Neural cell (in vitro differentiated cells): ENCODE measurements around the gene LRRC45.

Experiments used
- CTCF ChIP-seq: fragments of 450-650 bp; IDR thresholded peaks from 2 replicates; pipeline ENCODE4 v1.5.1; 2014; ENCODE audit warnings: antibody characterized with exemption, mild to moderate bottlenecking, moderate library complexity; ENCODE audit not compliant: poor library complexity, severe bottlenecking
- EP300 ChIP-seq: fragments of 450-650 bp; conservative IDR thresholded peaks from 2 replicates; pipeline ENCODE4 v1.6.1; 2014; ENCODE audit warnings: antibody characterized with exemption, mild to moderate bottlenecking, moderate library complexity; ENCODE audit not compliant: poor library complexity, severe bottlenecking
- POLR2AphosphoS5 ChIP-seq: IDR thresholded peaks from 2 replicates; pipeline ENCODE4 v1.6.1; 2012
- RAD21 ChIP-seq: fragments of 450-650 bp; conservative IDR thresholded peaks from 2 replicates; pipeline ENCODE4 v1.6.1; 2014; ENCODE audit warnings: antibody characterized with exemption, mild to moderate bottlenecking, moderate library complexity
- TAF1 ChIP-seq: IDR thresholded peaks from 2 replicates; pipeline ENCODE4 v1.6.1; 2012; ENCODE audit warnings: low read depth

- TF ChIP-seq POLR2AphosphoS5 (no peak), CTCF (no peak), RAD21 (no peak), EP300 (no peak), TAF1 (no peak)
Measured at GRCh38 chr17:81987161-81987770, 35.8 kb upstream of the LRRC45 start.
